Lower lobe of right lung (tissue), 2 donors: ENCODE measurements around the gene PPHLN1. TPM values are rescaled to one million over a fixed set of nuclear protein-coding genes. Genes with fewer than 3 reads are reported as not detected.

Source experiments
- ATAC-seq, 2 donors: fragments of 200-7000 bp; cut with Tn5 transposase; one replicate each; pipeline ENCODE4 v1.9.1; 2020 to 2022; ENCODE audit warnings: mild to moderate bottlenecking in 2 of 2, moderate library complexity in 2 of 2
- DNase-seq: peaks from one replicate; pipeline ENCODE4 v3.0.0-alpha.2; 2020
- H3K27ac ChIP-seq: fragments of 200-600 bp; one replicate; pipeline ENCODE4 v1.8.0; 2022
- H3K27me3 ChIP-seq: fragments of 200-600 bp; one replicate; pipeline ENCODE4 v1.8.0; 2022; ENCODE audit warnings: low read depth
- H3K36me3 ChIP-seq: fragments of 200-600 bp; one replicate; pipeline ENCODE4 v1.8.0; 2022; ENCODE audit warnings: mild to moderate bottlenecking
- H3K4me1 ChIP-seq: fragments of 200-600 bp; one replicate; pipeline ENCODE4 v1.8.0; 2022
- H3K4me3 ChIP-seq: fragments of 200-600 bp; one replicate; pipeline ENCODE4 v1.8.0; 2022; ENCODE audit warnings: mild to moderate bottlenecking
- H3K9me3 ChIP-seq: fragments of 200-600 bp; one replicate; pipeline ENCODE4 v1.8.0; 2022
- intact Hi-C: fragments of 100-400 bp; cut with DNase I; formaldehyde crosslinking; loops from one replicate; pipeline ENCODE4 v1.11.0; 2022
- long read RNA-seq: library from polyadenylated mRNA; unstranded; transcript quantifications from one replicate; pipeline ENCODE4 v2.0.0, GENCODE V29; 2021
- total RNA-seq: library from RNA; stranded (reverse); fragmentation: NEBNext Ultra II Directional; extraction: Animal tissue kit (Norgen Biotek cat#: 25700); gene quantifications from one replicate; pipeline ENCODE4 v1.2.1, GENCODE V29; 2021
- TF ChIP-seq, protein P1 (sequence below): fragments of 200-600 bp; IDR thresholded peaks from one replicate; pipeline ENCODE4 v1.8.0; 2022; ENCODE audit warnings: antibody characterized with exemption, mild to moderate bottlenecking
- donor health status: DM: no; HTN: yes; CAD: no; lungs with severe emphysema.

PPHLN1 gene
- 45.5 TPM for total RNA-seq
- long read RNA-seq, full-length matches to known transcripts: 10 of 28 reads
- long read RNA-seq, partial matches to known transcripts: 11 of 28 reads
- long read RNA-seq, other reads (novel, unspliced or antisense): 7 of 28 reads

GRCh38 chr12:42325653-42326474, at the start of gene PPHLN1, which contains the start of gene ZCRB1:
Gene PPHLN1, plus strand, starts transcription at chr12:42326167. Its CDS starts 9,736 bp downstream, at chr12:42335903.
Gene ZCRB1, minus strand, starts transcription at chr12:42326094. Its CDS starts 1,992 bp downstream, at chr12:42324102.
- peak within 1 kb of the TSS; percentile 81 for H3K4me3 ChIP-seq
- no peaks in the 10 kb centered on the region for H3K27me3 ChIP-seq
- no peaks in the 10 kb centered on the region for H3K9me3 ChIP-seq
- intact Hi-C loops: no loop called here
- TF ChIP-seq, protein P1, sequence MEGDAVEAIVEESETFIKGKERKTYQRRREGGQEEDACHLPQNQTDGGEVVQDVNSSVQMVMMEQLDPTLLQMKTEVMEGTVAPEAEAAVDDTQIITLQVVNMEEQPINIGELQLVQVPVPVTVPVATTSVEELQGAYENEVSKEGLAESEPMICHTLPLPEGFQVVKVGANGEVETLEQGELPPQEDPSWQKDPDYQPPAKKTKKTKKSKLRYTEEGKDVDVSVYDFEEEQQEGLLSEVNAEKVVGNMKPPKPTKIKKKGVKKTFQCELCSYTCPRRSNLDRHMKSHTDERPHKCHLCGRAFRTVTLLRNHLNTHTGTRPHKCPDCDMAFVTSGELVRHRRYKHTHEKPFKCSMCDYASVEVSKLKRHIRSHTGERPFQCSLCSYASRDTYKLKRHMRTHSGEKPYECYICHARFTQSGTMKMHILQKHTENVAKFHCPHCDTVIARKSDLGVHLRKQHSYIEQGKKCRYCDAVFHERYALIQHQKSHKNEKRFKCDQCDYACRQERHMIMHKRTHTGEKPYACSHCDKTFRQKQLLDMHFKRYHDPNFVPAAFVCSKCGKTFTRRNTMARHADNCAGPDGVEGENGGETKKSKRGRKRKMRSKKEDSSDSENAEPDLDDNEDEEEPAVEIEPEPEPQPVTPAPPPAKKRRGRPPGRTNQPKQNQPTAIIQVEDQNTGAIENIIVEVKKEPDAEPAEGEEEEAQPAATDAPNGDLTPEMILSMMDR: no peak
- DNase-seq: peak; percentile 89
- H3K27ac ChIP-seq: peak within 1 kb of the TSS; percentile 87
- H3K4me1 ChIP-seq: peaks cover 24% of the 10 kb centered on the region
- H3K36me3 ChIP-seq: peaks cover 28% of the 10 kb centered on the region
- ATAC-seq: peak; percentile 96 to 98

DNA sequence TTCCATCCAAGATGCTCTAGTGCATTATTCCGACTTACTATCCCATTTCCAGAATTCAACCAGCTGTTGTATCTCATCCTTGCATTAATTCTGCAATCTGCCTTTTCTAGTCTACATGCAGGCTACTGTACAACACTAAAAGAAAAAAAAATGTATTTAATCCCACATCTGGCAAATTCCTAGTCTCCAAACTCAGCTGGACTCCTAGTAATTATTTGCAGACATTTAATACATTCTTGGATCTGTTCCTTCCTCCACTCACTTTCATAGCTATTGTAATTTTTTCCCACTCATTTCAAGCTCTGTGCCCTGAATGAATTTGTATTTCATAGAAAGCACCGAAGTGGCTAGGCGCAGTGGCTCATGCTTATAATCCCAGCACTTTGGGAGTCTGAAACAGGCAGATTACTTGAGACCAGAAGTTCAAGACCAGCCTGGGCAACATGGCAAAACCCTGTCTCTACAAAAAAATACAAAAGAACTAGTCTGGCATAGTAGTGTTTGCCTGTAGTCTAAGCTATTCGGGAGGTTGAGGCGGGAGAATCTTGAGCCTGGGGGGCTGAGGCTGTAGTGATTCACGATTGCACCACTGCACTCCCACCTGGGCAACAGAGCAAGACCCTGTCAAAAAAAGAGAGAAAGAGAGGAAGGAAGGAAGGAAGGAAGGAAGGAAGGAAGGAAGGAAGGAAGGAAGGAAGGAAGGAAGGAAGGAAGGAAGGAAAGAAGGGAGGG, 48.4 kb upstream of the PPHLN1 start:
- H3K27ac ChIP-seq: no peak overlapping the region
- DNase-seq: no peak
- intact Hi-C loops: no loop called here
- H3K4me3 ChIP-seq: no peak overlapping the region
- H3K27me3 ChIP-seq: no peaks in the 10 kb centered on the region
- no peaks in the 10 kb centered on the region for H3K4me1 ChIP-seq
- TF ChIP-seq, protein P1: no peak
- H3K36me3 ChIP-seq: no peaks in the 10 kb centered on the region
- H3K9me3 ChIP-seq: no peaks in the 10 kb centered on the region
- ATAC-seq: no peak

- H3K9me3 ChIP-seq: no peaks in the 10 kb centered on the region
- ATAC-seq (no peak), DNase-seq (no peak)
- TF ChIP-seq, protein P1: no peak
- no peaks in the 10 kb centered on the region for H3K4me1 ChIP-seq
- no peak overlapping the region for H3K4me3 ChIP-seq
- no peak overlapping the region for H3K27ac ChIP-seq
- no peaks in the 10 kb centered on the region for H3K27me3 ChIP-seq
- intact Hi-C loops: no loop called here
- no peaks in the 10 kb centered on the region for H3K36me3 ChIP-seq
Observed at GRCh38 chr12:42278128-42278510, 47.8 kb upstream of the PPHLN1 start.

DNA sequence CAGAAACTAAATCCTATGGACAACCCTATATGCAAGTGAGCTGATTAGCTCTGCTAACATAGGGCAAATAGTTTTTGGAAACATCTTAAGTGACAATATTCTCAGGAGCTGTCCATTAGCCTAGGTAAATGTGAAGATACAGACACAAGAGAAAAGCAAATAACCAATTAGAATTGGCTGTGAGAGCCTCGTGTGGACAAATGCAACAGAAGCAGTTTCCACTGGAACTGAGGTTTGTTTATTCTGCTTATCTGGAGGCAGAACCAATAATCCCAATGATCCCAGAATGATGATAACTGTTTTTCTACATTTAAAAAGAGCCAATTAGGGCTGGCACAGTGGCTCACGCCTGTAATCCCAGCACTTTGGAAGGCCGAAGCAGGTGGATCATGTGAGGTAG, 44.7 kb upstream of the PPHLN1 start:
- Histone ChIP-seq H3K36me3 (no peaks in the 10 kb centered on the region), H3K4me1 (no peaks in the 10 kb centered on the region), H3K4me3 (no peak overlapping the region), H3K9me3 (no peaks in the 10 kb centered on the region), H3K27me3 (no peaks in the 10 kb centered on the region), H3K27ac (no peak overlapping the region)
- no peak for DNase-seq
- TF ChIP-seq, protein P1: no peak
- intact Hi-C loops: no loop called here
- no peak for ATAC-seq

GRCh38 chr12:42281844-42282243, 44.1 kb upstream of the PPHLN1 start:
- TF ChIP-seq, protein P1: no peak
- DNase-seq: no peak
- no peak overlapping the region for H3K27ac ChIP-seq

More at GRCh38 chr12:42281844-42282243, 44.1 kb upstream of the PPHLN1 start:
- ATAC-seq: no peak
- Histone ChIP-seq H3K9me3 (no peaks in the 10 kb centered on the region), H3K27me3 (no peaks in the 10 kb centered on the region), H3K4me1 (no peaks in the 10 kb centered on the region), H3K4me3 (no peak overlapping the region), H3K36me3 (no peaks in the 10 kb centered on the region)
- intact Hi-C loops: no loop called here
